Retina (tissue), 1 donor: Measurements from ENCODE around the gene CCDC146.
"Not testable (repeated sequence)": the region's sequence is repeated elsewhere in the genome, so short reads cannot be mapped to it uniquely, and the experiment has no call there.

Experiments used
- DNase-seq: peaks from one replicate; pipeline ENCODE4 v3.0.0-alpha.2; 2016

Gene CCDC146

GRCh38 chr7:77152232-77152631, 29.8 kb downstream of the CCDC146 start:
- not testable (repeated sequence) for DNase-seq

- peak; percentile 1 for DNase-seq
Measured at GRCh38 chr7:77154917-77155464, 32.6 kb downstream of the CCDC146 start.

- not testable (repeated sequence) for DNase-seq
Measured at GRCh38 chr7:77155601-77156377, 33.4 kb downstream of the CCDC146 start.

GRCh38 chr7:77157034-77157433, 34.6 kb downstream of the CCDC146 start:
- DNase-seq, result not testable (repeated sequence)

GRCh38 chr7:77157446-77157845, 35.0 kb downstream of the CCDC146 start:
- no peak for DNase-seq

GRCh38 chr7:77171073-77171472, 48.7 kb downstream of the CCDC146 start:
- DNase-seq, result not testable (repeated sequence)

GRCh38 chr7:77172437-77173172, 50.2 kb downstream of the CCDC146 start:
- DNase-seq, result not testable (repeated sequence)

- not testable (repeated sequence) for DNase-seq
Measured at GRCh38 chr7:77174418-77174817, 52.0 kb downstream of the CCDC146 start.

- not testable (repeated sequence) for DNase-seq
Measured at GRCh38 chr7:77175274-77175800, 52.9 kb downstream of the CCDC146 start.

- not testable (repeated sequence) for DNase-seq
Measured at GRCh38 chr7:77177321-77177904, 55.0 kb downstream of the CCDC146 start.

GRCh38 chr7:77178024-77178423, 55.6 kb downstream of the CCDC146 start:
- not testable (repeated sequence) for DNase-seq

- no peak for DNase-seq
Measured at GRCh38 chr7:77181015-77181595, 58.7 kb downstream of the CCDC146 start.

GRCh38 chr7:77181734-77182133, 59.3 kb downstream of the CCDC146 start:
- DNase-seq, result no peak

- no peak for DNase-seq
Measured at GRCh38 chr7:77182261-77182660, 59.8 kb downstream of the CCDC146 start.

- no peak for DNase-seq
Measured at GRCh38 chr7:77184463-77184862, 62.0 kb downstream of the CCDC146 start.

- DNase-seq, result no peak
Measured at GRCh38 chr7:77184990-77185389, 62.6 kb downstream of the CCDC146 start.

- DNase-seq, result no peak
Measured at GRCh38 chr7:77185866-77186265, 63.5 kb downstream of the CCDC146 start.

- DNase-seq, result no peak
Measured at GRCh38 chr7:77188731-77189437, 66.5 kb downstream of the CCDC146 start.

- no peak for DNase-seq
Measured at GRCh38 chr7:77197141-77197540, 74.7 kb downstream of the CCDC146 start.

GRCh38 chr7:77199013-77199966, 76.9 kb downstream of the CCDC146 start, which contains the start of gene FGL2:
FGL2 (minus strand) TSS chr7:77199819; CDS start chr7:77199793, 26 bp downstream.
- peak; percentile 57 for DNase-seq

- DNase-seq, result no peak
Measured at GRCh38 chr7:77200542-77200941, 78.1 kb downstream of the CCDC146 start.
